IMR-90 (cell line): Measurements from ENCODE around the gene PKD1. TPM values are rescaled to one million over a fixed set of nuclear protein-coding genes. Genes with fewer than 3 reads are reported as not detected.

Source experiments
- ATAC-seq: fragments of 200-7000 bp; cut with Tn5 transposase; 2 replicates; pipeline ENCODE4 v1.9.1; 2020; ENCODE audit warnings: low read depth, mild to moderate bottlenecking, moderate library complexity
- BruUV-seq: library from RNA; stranded (reverse); fragments of 400-500 nt; replicated peaks from 2 replicates; lab custom pipeline; 2021; lab: Mats Ljungman, UMichigan
- CTCF ChIA-PET: fragments of 300-600 bp; formaldehyde crosslinking; extraction: SDS; loops from one replicate; lab custom pipeline; 2021; ENCODE audit warnings: antibody characterized with exemption; lab: Yijun Ruan, JAX
- POLR2A ChIA-PET: fragments of 300-600 bp; sonication (Branson Sonifier 250); formaldehyde crosslinking; loops from one replicate; lab custom pipeline; 2022; ENCODE audit warnings: antibody characterized with exemption; ENCODE audit not compliant: unreplicated experiment; lab: Charles Lee
- DNase-seq: peaks from one replicate; pipeline ENCODE4 v3.0.0; 2013
- H2AFZ ChIP-seq: replicated peaks from 2 replicates; pipeline ENCODE3; 2013; ENCODE audit warnings: low read length, mild to moderate bottlenecking; ENCODE audit not compliant: poor library complexity
- H2AK5ac ChIP-seq: 2 replicates; pipeline ENCODE4 v1.6.1; 2013; ENCODE audit warnings: low read depth, low read length, inconsistent platforms
- H2AK9ac ChIP-seq: replicated peaks from 2 replicates; pipeline ENCODE3; 2013; ENCODE audit warnings: mild to moderate bottlenecking, low read depth, low read length, moderate library complexity; ENCODE audit not compliant: poor library complexity
- H2BK120ac ChIP-seq: 2 replicates; pipeline ENCODE4 v1.6.1; 2013; ENCODE audit warnings: low read depth, low read length, inconsistent platforms
- H2BK15ac ChIP-seq: 3 replicates; pipeline ENCODE4 v1.6.1; 2013; ENCODE audit warnings: low read depth, low read length, inconsistent platforms
- H2BK20ac ChIP-seq: 2 replicates; pipeline ENCODE4 v1.6.1; 2013; ENCODE audit warnings: low read depth, mild to moderate bottlenecking, inconsistent platforms, low read length, moderate library complexity
- H2BK5ac ChIP-seq: 2 replicates; pipeline ENCODE4 v1.6.1; 2013; ENCODE audit warnings: mild to moderate bottlenecking, low read depth, low read length, inconsistent platforms; ENCODE audit not compliant: poor library complexity, severe bottlenecking
- H3K14ac ChIP-seq: replicated peaks from 2 replicates; pipeline ENCODE4 v1.6.1; 2013; ENCODE audit warnings: low read depth, low read length, inconsistent platforms
- H3K18ac ChIP-seq: 2 replicates; pipeline ENCODE4 v1.6.1; 2013; ENCODE audit warnings: low read depth, low read length, control low read depth
- H3K23ac ChIP-seq: 2 replicates; pipeline ENCODE4 v1.6.1; 2013; ENCODE audit warnings: low read depth, low read length, inconsistent platforms
- H3K27ac ChIP-seq: 2 replicates; pipeline ENCODE4 v1.5.1; 2013; ENCODE audit warnings: mild to moderate bottlenecking, control low read depth, low read length; ENCODE audit not compliant: insufficient read depth
- H3K27me3 ChIP-seq: 2 replicates; pipeline ENCODE4 v1.6.1; 2013; ENCODE audit warnings: low read length; ENCODE audit not compliant: control insufficient read depth, insufficient read depth
- H3K36me3 ChIP-seq: 2 replicates; pipeline ENCODE4 v1.6.1; 2013; ENCODE audit warnings: low read length, mixed read lengths; ENCODE audit not compliant: control insufficient read depth, insufficient read depth
- H3K4ac ChIP-seq: 2 replicates; pipeline ENCODE4 v1.6.1; 2013; ENCODE audit warnings: low read depth, low read length, inconsistent platforms
- H3K4me1 ChIP-seq: 2 replicates; pipeline ENCODE4 v1.6.1; 2013; ENCODE audit warnings: low read length, mixed read lengths; ENCODE audit not compliant: control insufficient read depth, insufficient read depth
- H3K4me2 ChIP-seq: 2 replicates; pipeline ENCODE4 v1.6.1; 2013; ENCODE audit warnings: low read depth, mild to moderate bottlenecking, control low read depth, low read length, moderate library complexity
- H3K4me3 ChIP-seq: 2 replicates; pipeline ENCODE4 v1.5.1; 2013; ENCODE audit warnings: low read depth, mild to moderate bottlenecking, control low read depth, low read length, moderate library complexity; ENCODE audit not compliant: insufficient read depth
- H3K56ac ChIP-seq: 2 replicates; pipeline ENCODE4 v1.6.1; 2013; ENCODE audit warnings: low read length, inconsistent platforms; ENCODE audit not compliant: insufficient read depth; ENCODE audit errors: extremely low read depth
- H3K79me1 ChIP-seq, 2 experiments: 2 replicates each; pipeline ENCODE4 v1.6.1; 2013; ENCODE audit warnings: low read length in 2 of 2, inconsistent platforms in 1 of 2, low read depth in 1 of 2
- H3K9ac ChIP-seq: 2 replicates; pipeline ENCODE4 v1.6.1; 2013; ENCODE audit warnings: low read depth, low read length, control low read depth
- H3K9me1 ChIP-seq: 2 replicates; pipeline ENCODE4 v1.6.1; 2013; ENCODE audit warnings: low read length, inconsistent platforms; ENCODE audit not compliant: insufficient read depth
- H3K9me3 ChIP-seq: 2 replicates; pipeline ENCODE4 v1.6.1; 2013; ENCODE audit warnings: low read length; ENCODE audit not compliant: control insufficient read depth, insufficient read depth
- H4K20me1 ChIP-seq: 2 replicates; pipeline ENCODE4 v1.6.1; 2013; ENCODE audit warnings: low read length, inconsistent platforms; ENCODE audit not compliant: insufficient read depth
- H4K5ac ChIP-seq: 2 replicates; pipeline ENCODE4 v1.6.1; 2013; ENCODE audit warnings: mild to moderate bottlenecking, low read depth, low read length, control low read depth
- H4K8ac ChIP-seq, 2 experiments: 2 replicates each; pipeline ENCODE4 v1.6.1; 2013; ENCODE audit warnings: low read depth in 2 of 2, low read length in 2 of 2, control low read depth in 1 of 2, inconsistent platforms in 1 of 2
- H4K91ac ChIP-seq: 2 replicates; pipeline ENCODE4 v1.6.1; 2013; ENCODE audit warnings: low read depth, low read length, inconsistent platforms; ENCODE audit not compliant: insufficient read depth
- BHLHE40 ChIP-seq: fragments of 150-350 bp; IDR thresholded peaks from 2 replicates; pipeline ENCODE4 v1.6.1; 2016; ENCODE audit warnings: mild to moderate bottlenecking, low read depth, low read length
- CEBPB ChIP-seq: IDR thresholded peaks from 2 replicates; pipeline ENCODE4 v1.6.1; 2012; ENCODE audit warnings: low read depth, low read length, improper control_type of control experiment
- CHD1 ChIP-seq: IDR thresholded peaks from 2 replicates; pipeline ENCODE4 v1.6.1; 2012; ENCODE audit warnings: low read depth, low read length, improper control_type of control experiment
- FOS ChIP-seq: fragments of 150-350 bp; IDR thresholded peaks from 2 replicates; pipeline ENCODE4 v1.6.1; 2016; ENCODE audit warnings: low read depth, low read length
- MAFK ChIP-seq: IDR thresholded peaks from 2 replicates; pipeline ENCODE4 v1.6.1; 2012; ENCODE audit warnings: low read depth, low read length, improper control_type of control experiment
- MAZ ChIP-seq: IDR thresholded peaks from 2 replicates; pipeline ENCODE4 v1.6.1; 2012; ENCODE audit warnings: low read depth, mild to moderate bottlenecking, low read length, improper control_type of control experiment, moderate library complexity, borderline replicate concordance
- MXI1 ChIP-seq: IDR thresholded peaks from 2 replicates; pipeline ENCODE4 v1.6.1; 2012; ENCODE audit warnings: low read depth, mild to moderate bottlenecking, low read length, moderate library complexity, borderline replicate concordance
- NFE2L2 ChIP-seq: fragments of 150-350 bp; IDR thresholded peaks from 2 replicates; pipeline ENCODE4 v1.6.1; 2016; ENCODE audit warnings: low read depth, mild to moderate bottlenecking, low read length
- POLR2A ChIP-seq: IDR thresholded peaks from 2 replicates; pipeline ENCODE4 v1.6.1; 2012; ENCODE audit warnings: mild to moderate bottlenecking, low read depth, low read length
- RAD21 ChIP-seq: IDR thresholded peaks from 2 replicates; pipeline ENCODE4 v1.6.1; 2012; ENCODE audit warnings: low read length, improper control_type of control experiment
- RCOR1 ChIP-seq: IDR thresholded peaks from 2 replicates; pipeline ENCODE4 v1.6.1; 2012; ENCODE audit warnings: mild to moderate bottlenecking, low read length, improper control_type of control experiment; ENCODE audit not compliant: insufficient replicate concordance
- RFX5 ChIP-seq: IDR thresholded peaks from 2 replicates; pipeline ENCODE4 v1.8.0; 2012; ENCODE audit warnings: low read depth, mild to moderate bottlenecking, low read length, moderate library complexity
- SMC3 ChIP-seq: fragments of 150-350 bp; IDR thresholded peaks from 2 replicates; pipeline ENCODE4 v1.6.1; 2016; ENCODE audit warnings: low read depth, mild to moderate bottlenecking, antibody characterized with exemption, low read length, moderate library complexity
- WGBS, 2 experiments: methylation state at CpG; one replicate each; pipeline versions ENCODE4 v1.1.5 to v1.1.7; 2013; ENCODE audit warnings: missing lambda C conversion rate in 2 of 2; ENCODE audit not compliant: insufficient read length in 1 of 2; ENCODE audit errors: extremely low coverage in 2 of 2; 5-methylcytosine and 5-hydroxymethylcytosine counted together
- dilution Hi-C: fragments of 300-500 bp; cut with HindIII; formaldehyde crosslinking; loops from one replicate; pipeline ENCODE4 v1.14.3; 2018; ENCODE audit warnings: low sequenced_read_pairs; ENCODE audit not compliant: unreplicated experiment
- in situ Hi-C: fragments of 300-500 bp; cut with MboI; formaldehyde crosslinking; loops from 3 replicates; pipeline ENCODE4 v1.14.3; 2019; ENCODE audit warnings: low sequenced_read_pairs, inconsistent platforms, mixed read lengths
- intact Hi-C: fragments of 100-400 bp; cut with micrococcal nuclease; formaldehyde crosslinking; loops from 2 replicates; pipeline ENCODE4 v1.10.0; 2022
- polyA plus RNA-seq, 3 experiments: library from polyadenylated mRNA; depleted of rRNA; stranded (reverse); fragments of >200 nt; gene quantifications; 2 replicates each; pipeline ENCODE4 v1.2.3, GENCODE V29; 2012; ENCODE audit warnings: low replicate concordance in 1 of 3
- total RNA-seq: library from RNA; depleted of rRNA; stranded (reverse); fragments of >200 nt; gene quantifications from 2 replicates; pipeline ENCODE4 v1.2.3, GENCODE V29; 2012
- TF ChIP-seq, protein P1 (sequence below): fragments of 150-350 bp; IDR thresholded peaks from 2 replicates; pipeline ENCODE4 v1.6.1; 2016; ENCODE audit warnings: low read depth, mild to moderate bottlenecking, low read length, moderate library complexity, borderline replicate concordance
- TF ChIP-seq, protein P2 (sequence below): fragments of 150-350 bp; IDR thresholded peaks from 2 replicates; pipeline ENCODE4 v1.6.1; 2017; ENCODE audit warnings: mild to moderate bottlenecking, antibody characterized with exemption, low read length, low read depth
- TF ChIP-seq, protein P3 (sequence below): conservative IDR thresholded peaks from 2 replicates; pipeline ENCODE4 v1.5.1; 2012; ENCODE audit warnings: mild to moderate bottlenecking, low read depth, low read length, improper control_type of control experiment

The PKD1 gene
- total and polyA plus RNA-seq, 2 of the 4 experiments (the other 2 are of a cell fraction) = 7.9 to 97.3 TPM

DNA sequence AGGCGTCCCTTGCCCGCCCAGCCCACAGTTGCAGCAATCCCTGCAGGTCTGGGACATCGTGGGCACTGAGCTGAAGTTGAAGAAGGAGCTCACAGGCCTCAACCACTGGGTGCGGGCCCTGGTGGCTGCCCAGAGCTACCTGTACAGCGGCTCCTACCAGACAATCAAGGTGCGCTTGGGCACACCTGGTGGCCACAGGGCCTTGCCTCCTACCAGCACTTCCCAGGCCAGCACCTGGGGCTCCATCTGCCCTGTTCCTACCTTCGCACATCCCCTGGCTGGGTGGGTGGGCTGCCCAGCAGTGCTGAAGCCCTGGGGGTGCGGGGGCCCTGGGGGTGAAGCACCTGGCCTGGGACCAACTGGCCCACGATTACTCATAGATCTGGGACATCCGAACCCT, 39.8 kb upstream of the PKD1 start:
- no TSS peak for BruUV-seq
- Histone ChIP-seq H2BK20ac (no peak overlapping the region), H3K36me3 (peaks cover 56% of the 10 kb centered on the region), H2AK9ac (no peak overlapping the region), H3K27me3 (no peaks in the 10 kb centered on the region), H3K27ac (no peak overlapping the region), H3K9me1 (no peaks in the 10 kb centered on the region), H3K4me1 (no peaks in the 10 kb centered on the region), H2AK5ac (no peak overlapping the region), H3K18ac (no peak overlapping the region), H4K8ac (no peak overlapping the region), H3K4ac (no peak overlapping the region), H4K20me1 (no peaks in the 10 kb centered on the region; the same call in 1 of the 2 replicates), H2BK5ac (no peak overlapping the region), H3K56ac (no peak overlapping the region), H2AFZ (no peak overlapping the region), H3K14ac (no peak overlapping the region), H3K79me1 (no peaks in the 10 kb centered on the region), H4K91ac (no peak overlapping the region), H2BK15ac (no peak overlapping the region), H3K9me3 (no peaks in the 10 kb centered on the region), H3K9ac (no peak overlapping the region), H3K23ac (no peak overlapping the region), H3K4me2 (no peak overlapping the region), H4K5ac (no peak overlapping the region), H3K4me3 (no peak overlapping the region), H2BK120ac (no peak overlapping the region)
- in situ Hi-C loops (no loop called here), intact Hi-C loops (no loop called here), dilution Hi-C loops (no loop called here)
- CTCF ChIA-PET = no interaction called here
- no peak for DNase-seq
- WGBS, 2 experiments = 95% methylated on average over 8 of the region's 10 CpGs; no CpG with 5 or more reads in 1 of the 2 experiments
- TF ChIP-seq, protein P1, sequence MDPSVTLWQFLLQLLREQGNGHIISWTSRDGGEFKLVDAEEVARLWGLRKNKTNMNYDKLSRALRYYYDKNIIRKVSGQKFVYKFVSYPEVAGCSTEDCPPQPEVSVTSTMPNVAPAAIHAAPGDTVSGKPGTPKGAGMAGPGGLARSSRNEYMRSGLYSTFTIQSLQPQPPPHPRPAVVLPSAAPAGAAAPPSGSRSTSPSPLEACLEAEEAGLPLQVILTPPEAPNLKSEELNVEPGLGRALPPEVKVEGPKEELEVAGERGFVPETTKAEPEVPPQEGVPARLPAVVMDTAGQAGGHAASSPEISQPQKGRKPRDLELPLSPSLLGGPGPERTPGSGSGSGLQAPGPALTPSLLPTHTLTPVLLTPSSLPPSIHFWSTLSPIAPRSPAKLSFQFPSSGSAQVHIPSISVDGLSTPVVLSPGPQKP = no peak
- TF ChIP-seq CEBPB (no peak), POLR2A (no peak), NFE2L2 (no peak), RAD21 (no peak), RFX5 (no peak), MAZ (no peak), MXI1 (no peak), RCOR1 (no peak), FOS (no peak), MAFK (no peak), SMC3 (no peak), BHLHE40 (no peak), CHD1 (no peak)
- TF ChIP-seq, protein P2, sequence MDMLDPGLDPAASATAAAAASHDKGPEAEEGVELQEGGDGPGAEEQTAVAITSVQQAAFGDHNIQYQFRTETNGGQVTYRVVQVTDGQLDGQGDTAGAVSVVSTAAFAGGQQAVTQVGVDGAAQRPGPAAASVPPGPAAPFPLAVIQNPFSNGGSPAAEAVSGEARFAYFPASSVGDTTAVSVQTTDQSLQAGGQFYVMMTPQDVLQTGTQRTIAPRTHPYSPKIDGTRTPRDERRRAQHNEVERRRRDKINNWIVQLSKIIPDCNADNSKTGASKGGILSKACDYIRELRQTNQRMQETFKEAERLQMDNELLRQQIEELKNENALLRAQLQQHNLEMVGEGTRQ = no peak
- TF ChIP-seq, protein P3, sequence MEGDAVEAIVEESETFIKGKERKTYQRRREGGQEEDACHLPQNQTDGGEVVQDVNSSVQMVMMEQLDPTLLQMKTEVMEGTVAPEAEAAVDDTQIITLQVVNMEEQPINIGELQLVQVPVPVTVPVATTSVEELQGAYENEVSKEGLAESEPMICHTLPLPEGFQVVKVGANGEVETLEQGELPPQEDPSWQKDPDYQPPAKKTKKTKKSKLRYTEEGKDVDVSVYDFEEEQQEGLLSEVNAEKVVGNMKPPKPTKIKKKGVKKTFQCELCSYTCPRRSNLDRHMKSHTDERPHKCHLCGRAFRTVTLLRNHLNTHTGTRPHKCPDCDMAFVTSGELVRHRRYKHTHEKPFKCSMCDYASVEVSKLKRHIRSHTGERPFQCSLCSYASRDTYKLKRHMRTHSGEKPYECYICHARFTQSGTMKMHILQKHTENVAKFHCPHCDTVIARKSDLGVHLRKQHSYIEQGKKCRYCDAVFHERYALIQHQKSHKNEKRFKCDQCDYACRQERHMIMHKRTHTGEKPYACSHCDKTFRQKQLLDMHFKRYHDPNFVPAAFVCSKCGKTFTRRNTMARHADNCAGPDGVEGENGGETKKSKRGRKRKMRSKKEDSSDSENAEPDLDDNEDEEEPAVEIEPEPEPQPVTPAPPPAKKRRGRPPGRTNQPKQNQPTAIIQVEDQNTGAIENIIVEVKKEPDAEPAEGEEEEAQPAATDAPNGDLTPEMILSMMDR = no peak
- no peak for ATAC-seq
- POLR2A ChIA-PET = no interaction called here
